Right lobe of liver (tissue), 4 donors: ENCODE results near the gene KAT5.

ENCODE experiments used
- POLR2A ChIP-seq: fragments of 450-650 bp; IDR thresholded peaks from one replicate; pipeline ENCODE4 v1.6.1; 2017; ENCODE audit warnings: antibody characterized with exemption, mild to moderate bottlenecking
- TF ChIP-seq, protein P1 (sequence below), 4 donors: fragments of 200-600 bp in 3 of 4; fragments of 450-650 bp in 1 of 4; IDR thresholded peaks; one replicate each; pipeline versions ENCODE4 v1.5.1 to v1.8.0; 2016 to 2022; ENCODE audit warnings: antibody characterized with exemption in 4 of 4, mild to moderate bottlenecking in 2 of 4
- donor health status: DM: no; HTN: no; CAD: no.
- donor health status: DM: no; HTN: no; CAD: no.
- donor health status: DM: no; HTN: yes; CAD: no.

DNA sequence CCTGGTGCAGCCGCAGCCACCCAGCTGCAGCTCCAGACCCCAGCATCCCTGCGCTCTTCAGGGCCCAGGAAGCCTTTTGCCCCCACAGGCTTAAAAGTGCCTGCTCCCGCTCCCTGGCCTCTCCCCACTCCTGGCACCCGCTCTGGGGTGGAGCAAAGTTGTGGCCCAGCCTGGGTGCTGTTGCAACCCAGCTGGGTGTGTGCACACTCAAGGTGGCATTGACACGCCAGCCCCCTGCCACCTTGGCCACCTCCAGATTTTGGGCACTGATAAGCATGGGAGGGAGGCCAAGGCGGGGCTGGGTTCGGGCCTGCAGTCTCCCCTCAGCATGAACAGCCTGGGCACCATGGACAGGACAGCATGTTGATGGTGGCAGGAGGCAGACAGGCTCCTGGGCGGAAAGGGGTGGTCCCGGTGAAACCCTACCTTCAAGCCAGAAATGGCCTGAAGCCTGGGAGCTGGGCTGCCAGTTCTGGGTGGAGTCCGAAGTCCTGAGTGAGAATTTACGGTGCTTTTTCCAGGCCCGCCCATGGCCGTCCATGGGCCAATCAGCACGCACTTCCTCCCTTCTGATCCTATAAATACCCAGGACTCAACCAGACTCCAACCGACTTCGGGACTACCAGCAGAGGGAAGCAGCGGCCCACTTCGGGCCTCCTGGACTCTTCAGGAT lies 32.1 kb downstream of the KAT5 start:
- TF ChIP-seq, protein P1, sequence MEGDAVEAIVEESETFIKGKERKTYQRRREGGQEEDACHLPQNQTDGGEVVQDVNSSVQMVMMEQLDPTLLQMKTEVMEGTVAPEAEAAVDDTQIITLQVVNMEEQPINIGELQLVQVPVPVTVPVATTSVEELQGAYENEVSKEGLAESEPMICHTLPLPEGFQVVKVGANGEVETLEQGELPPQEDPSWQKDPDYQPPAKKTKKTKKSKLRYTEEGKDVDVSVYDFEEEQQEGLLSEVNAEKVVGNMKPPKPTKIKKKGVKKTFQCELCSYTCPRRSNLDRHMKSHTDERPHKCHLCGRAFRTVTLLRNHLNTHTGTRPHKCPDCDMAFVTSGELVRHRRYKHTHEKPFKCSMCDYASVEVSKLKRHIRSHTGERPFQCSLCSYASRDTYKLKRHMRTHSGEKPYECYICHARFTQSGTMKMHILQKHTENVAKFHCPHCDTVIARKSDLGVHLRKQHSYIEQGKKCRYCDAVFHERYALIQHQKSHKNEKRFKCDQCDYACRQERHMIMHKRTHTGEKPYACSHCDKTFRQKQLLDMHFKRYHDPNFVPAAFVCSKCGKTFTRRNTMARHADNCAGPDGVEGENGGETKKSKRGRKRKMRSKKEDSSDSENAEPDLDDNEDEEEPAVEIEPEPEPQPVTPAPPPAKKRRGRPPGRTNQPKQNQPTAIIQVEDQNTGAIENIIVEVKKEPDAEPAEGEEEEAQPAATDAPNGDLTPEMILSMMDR (IDR thresholded peaks at IDR 0.05): peak; percentile 20 to 36 (median 30)
- TF ChIP-seq POLR2A: no peak
